Fibroblast of the aortic adventitia (primary cell): ENCODE measurements around the gene RGL1. TPM values are rescaled to one million over a fixed set of nuclear protein-coding genes. Genes with fewer than 3 reads are reported as not detected.

Source experiments
- DNase-seq: peaks from one replicate; pipeline ENCODE4 v3.0.0-alpha.2; 2010; ENCODE audit warnings: low read depth
- H3K4me3 ChIP-seq: 2 replicates; pipeline ENCODE4 v1.5.1; 2011; ENCODE audit warnings: low read depth, mild to moderate bottlenecking, control low read depth, low read length, moderate library complexity
- CTCF ChIP-seq: IDR thresholded peaks from 2 replicates; pipeline ENCODE4 v1.5.1; 2011; ENCODE audit warnings: mild to moderate bottlenecking, low read length, control low read depth, inconsistent platforms; ENCODE audit not compliant: insufficient read depth
- total RNA-seq: library from RNA; depleted of rRNA; stranded (reverse); fragments of >200 nt; gene quantifications from 2 replicates; pipeline ENCODE4 v1.2.3, GENCODE V29; 2012; ENCODE audit warnings: low replicate concordance

RGL1 gene
- total RNA-seq, 1 donor, result 55.1 TPM

- no peak for DNase-seq
- H3K4me3 ChIP-seq, result no peak overlapping the region
- TF ChIP-seq CTCF, result no peak
Observed at GRCh38 chr1:183961132-183961531, 156.2 kb downstream of the RGL1 start.

DNA sequence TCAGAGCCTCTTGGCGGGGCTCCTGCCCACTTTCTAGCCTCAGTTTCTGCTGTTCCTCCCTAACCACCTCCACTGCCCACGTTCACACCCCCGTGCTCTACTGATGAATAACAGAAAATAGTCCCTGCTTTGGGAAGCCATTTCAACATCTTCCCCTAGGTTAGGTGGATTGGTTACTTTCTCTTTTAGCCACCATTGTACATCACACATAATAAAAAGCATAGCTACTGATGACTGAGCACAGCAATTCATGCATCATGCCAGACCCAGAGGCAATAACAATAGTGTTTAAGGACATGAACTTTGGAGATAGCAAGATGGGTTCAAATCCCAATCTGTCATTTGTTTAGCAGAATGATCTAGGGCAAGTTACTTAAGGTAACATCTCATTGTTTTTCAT is 158.0 kb downstream of the RGL1 start:
- DNase-seq, result no peak

DNA sequence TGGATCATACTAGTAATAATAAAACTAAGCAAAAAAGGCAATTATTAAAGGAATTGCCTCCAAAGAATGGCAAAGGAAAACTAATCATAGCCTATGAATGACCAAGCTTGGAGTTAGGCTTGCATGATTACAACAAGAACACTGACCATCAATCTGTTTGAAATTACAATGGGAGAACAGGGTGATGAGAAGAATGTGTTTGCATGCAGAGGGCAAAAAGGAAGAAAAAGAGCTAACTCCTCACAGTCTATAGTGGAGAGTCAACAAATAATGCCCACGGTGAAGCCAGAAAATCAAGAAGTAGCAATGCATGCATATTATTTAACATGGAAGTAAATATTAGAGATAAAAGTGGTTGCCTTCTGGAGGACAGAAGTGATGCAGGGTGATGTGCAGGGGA is 160.8 kb downstream of the RGL1 start:
- DNase-seq, result no peak
- no peak for TF ChIP-seq CTCF
- H3K4me3 ChIP-seq, result no peak overlapping the region

More for the DNA sequence above, 158.0 kb downstream of the RGL1 start:
- H3K4me3 ChIP-seq, result no peak overlapping the region
- no peak for TF ChIP-seq CTCF

DNA sequence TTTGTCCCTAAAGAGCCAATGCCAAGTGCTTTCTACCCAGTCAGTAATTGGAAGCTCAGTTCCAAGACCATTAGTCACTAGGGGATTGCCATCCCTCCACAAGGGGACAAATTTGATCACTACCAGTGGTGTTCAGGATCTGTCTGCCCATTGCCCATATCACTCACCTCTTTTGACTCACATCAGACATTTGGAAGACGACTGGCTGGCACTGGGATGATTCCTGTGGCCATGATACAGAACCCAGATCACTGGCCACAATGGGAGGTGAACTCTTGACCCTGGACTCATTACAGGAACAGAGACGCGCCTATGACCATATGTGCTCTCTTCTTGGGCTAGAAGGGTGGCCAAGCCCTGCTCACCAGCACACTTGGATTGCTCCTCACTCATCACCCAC is 161.6 kb downstream of the RGL1 start:
- no peak for DNase-seq
- TF ChIP-seq CTCF, result no peak
- no peak overlapping the region for H3K4me3 ChIP-seq

DNA sequence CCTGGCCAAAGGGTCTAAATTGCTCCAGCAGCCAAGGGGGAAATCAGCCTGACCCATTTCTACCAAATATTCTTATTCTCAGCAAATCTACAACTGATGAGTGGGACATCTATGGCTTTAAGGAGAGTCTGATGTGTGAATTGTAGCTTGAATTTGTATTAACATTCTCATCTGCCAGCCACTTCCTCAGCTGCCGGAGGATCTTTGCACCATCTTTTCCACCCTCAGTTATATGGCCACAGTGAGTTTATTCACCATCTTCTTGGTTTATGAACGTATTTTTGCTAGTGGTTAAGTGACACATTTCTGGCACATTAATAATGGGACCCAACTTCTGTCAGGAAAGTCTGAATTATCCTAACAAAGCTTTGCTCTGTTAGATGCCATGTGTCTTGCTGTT is 163.0 kb downstream of the RGL1 start:
- H3K4me3 ChIP-seq, result no peak overlapping the region
- no peak for DNase-seq
- no peak for TF ChIP-seq CTCF

DNA sequence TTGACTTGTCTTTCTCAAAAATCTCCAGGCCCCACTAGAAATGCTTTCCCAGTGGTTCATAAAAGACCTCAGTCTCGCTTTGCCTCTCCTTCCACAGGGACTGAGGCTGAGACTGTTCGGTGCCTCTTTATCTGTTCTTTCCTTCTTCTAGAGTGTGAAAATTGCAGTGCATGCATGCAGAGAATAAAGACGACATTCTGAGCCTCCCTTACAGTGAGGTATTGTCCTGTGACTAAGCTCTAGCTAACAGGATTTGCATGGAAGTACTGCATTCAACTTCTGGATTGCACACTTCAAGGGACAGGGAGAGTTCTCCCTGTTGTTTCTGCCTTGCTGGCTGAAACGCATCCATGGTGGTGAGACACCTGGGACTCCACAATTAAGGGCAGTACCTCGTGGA is 163.5 kb downstream of the RGL1 start:
- no peak overlapping the region for H3K4me3 ChIP-seq
- TF ChIP-seq CTCF, result no peak
- DNase-seq, result no peak

DNA sequence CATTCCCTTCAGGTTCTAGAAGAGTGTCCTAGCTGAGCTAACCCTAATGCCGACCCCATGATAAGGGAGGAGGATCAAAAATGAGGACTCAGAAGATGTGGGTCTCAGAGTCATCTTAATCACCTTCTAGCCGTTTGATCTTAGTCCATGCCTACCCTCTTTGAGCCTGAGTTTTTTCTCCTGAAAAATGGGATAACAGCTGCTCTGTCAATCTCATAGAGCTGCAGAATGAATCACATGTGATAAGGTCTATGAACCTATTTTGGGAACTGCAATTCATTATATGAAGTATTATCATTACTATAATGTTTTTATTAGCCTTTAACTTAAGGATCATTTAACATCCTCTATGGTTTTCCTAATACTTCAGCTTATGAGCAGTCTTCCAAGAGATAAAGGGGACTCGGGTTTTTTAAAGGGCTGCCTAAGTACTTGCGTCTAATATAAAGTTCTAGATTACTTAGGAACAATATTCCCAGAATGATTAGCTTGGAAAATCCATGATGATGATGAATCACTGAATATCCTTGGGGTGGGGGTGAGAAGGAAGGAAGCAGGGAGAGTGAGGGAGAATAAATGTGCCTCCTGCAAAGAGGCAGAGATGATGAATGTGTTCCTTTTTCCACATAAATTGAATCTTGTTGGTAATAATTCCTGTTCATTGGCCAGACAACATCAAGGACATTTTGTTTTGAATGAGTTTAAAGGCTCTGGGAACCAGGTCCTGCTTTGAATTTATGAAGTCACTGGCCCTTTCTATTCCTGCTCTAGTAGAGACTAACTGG is 165.8 kb downstream of the RGL1 start:
- no peak for DNase-seq
- no peak for TF ChIP-seq CTCF
- H3K4me3 ChIP-seq, result no peak overlapping the region
